Heart left ventricle (tissue), 16 donors: Measurements from ENCODE around the gene HMGN4. TPM values are rescaled to one million over a fixed set of nuclear protein-coding genes. Genes with fewer than 3 reads are reported as not detected.

ENCODE experiments used
- ATAC-seq, 4 donors: fragments of 200-7000 bp; cut with Tn5 transposase; one replicate each; pipeline ENCODE4 v1.9.1; 2020 to 2022; ENCODE audit warnings: moderate library complexity in 4 of 4, mild to moderate bottlenecking in 3 of 4, moderate number of reproducible peaks in 1 of 4
- DNase-seq, 5 donors: peaks; one replicate each; pipeline ENCODE4 v3.0.0-alpha.2; 2020
- H3K27ac ChIP-seq, 12 donors: fragments of 200-600 bp; sonication (generic) in 4 of 12; one replicate each; pipeline versions ENCODE4 v1.5.0 to v1.8.0; 2016 to 2022; ENCODE audit warnings: mild to moderate bottlenecking in 2 of 12
- H3K27me3 ChIP-seq, 9 donors: fragments of 200-600 bp; sonication (generic) in 2 of 9; one replicate each; pipeline versions ENCODE4 v1.5.1 to v1.8.0; 2016 to 2022; ENCODE audit warnings: mild to moderate bottlenecking in 3 of 9
- H3K36me3 ChIP-seq, 9 donors: fragments of 200-600 bp; sonication (generic) in 2 of 9; one replicate each; pipeline versions ENCODE4 v1.5.0 to v1.8.0; 2018 to 2022; ENCODE audit warnings: mild to moderate bottlenecking in 2 of 9
- H3K4me1 ChIP-seq, 12 donors: fragments of 200-600 bp; sonication (generic) in 4 of 12; one replicate each; pipeline versions ENCODE4 v1.5.0 to v1.8.0; 2016 to 2022; ENCODE audit warnings: mild to moderate bottlenecking in 3 of 12
- H3K4me3 ChIP-seq, 12 donors: fragments of 200-600 bp; sonication (generic) in 4 of 12; one replicate each; pipeline versions ENCODE4 v1.5.0 to v1.8.0; 2017 to 2022; ENCODE audit warnings: mild to moderate bottlenecking in 9 of 12, moderate library complexity in 4 of 12
- H3K9me3 ChIP-seq, 12 donors: fragments of 200-600 bp; sonication (generic) in 4 of 12; one replicate each; pipeline versions ENCODE4 v1.5.0 to v1.8.0; 2016 to 2022; ENCODE audit warnings: mild to moderate bottlenecking in 1 of 12
- CTCF ChIP-seq, 12 donors: fragments of 200-600 bp; sonication (generic) in 4 of 12; IDR thresholded peaks; one replicate each; pipeline versions ENCODE4 v1.5.0 to v1.8.0; 2018 to 2022; ENCODE audit warnings: antibody characterized with exemption in 12 of 12, mild to moderate bottlenecking in 5 of 12
- POLR2A ChIP-seq, 2 donors: fragments of 450-650 bp; IDR thresholded peaks; one replicate each; pipeline ENCODE4 v1.6.1; 2017; ENCODE audit warnings: antibody characterized with exemption in 2 of 2, mild to moderate bottlenecking in 2 of 2, moderate library complexity in 2 of 2
- WGBS, 4 donors: extraction: QIAGEN DNeasy Blood & Tissue Kit in 2 of 4; methylation state at CpG; one replicate each; pipeline versions ENCODE4 v1.1.5 to v1.1.7; 2013 to 2018; 5-methylcytosine and 5-hydroxymethylcytosine counted together
- intact Hi-C, 10 donors: fragments of 100-400 bp; cut with DNase I; formaldehyde crosslinking; loops; one replicate each; pipeline versions ENCODE4 v1.11.1 to v1.14.2; 2022
- polyA plus RNA-seq, 2 donors: library from polyadenylated mRNA; stranded (reverse); fragments of 200-250 nt; gene quantifications; one replicate each; pipeline ENCODE4 v1.2.3, GENCODE V29; 2013
- total RNA-seq, 9 donors: library from RNA; depleted of rRNA in 2 of 9; stranded (reverse); fragments of >200 nt in 2 of 9; fragmentation: NEBNext Ultra II Directional in 3 of 9; extraction: Animal tissue kit (Norgen Biotek cat#: 25700) in 3 of 9; gene quantifications; one replicate each; pipeline versions ENCODE4 v1.1.0 to v1.2.4, GENCODE V29; 2016 to 2023
- donor health status: ischemic (EF 13 %, LVEDD 7.1; RV severe dilation, severe dysfunction).
- donor health status: healthy with polysubstance abuse.
- donor health status: DM: no; HTN: yes; CAD: no.
- donor health status: DM: no; HTN: no; CAD: no.
- donor health status: ischemic (EF 25% LVEDD 6.9; RV normal size, moderate dysfunction).
- donor health status: ischemic (EF 25% LVEDD 5.7; RV mildly dilated, moderate dysfunction).
- donor health status: healthy.
- donor health status: DM: yes; HTN: yes; CAD: no.
- donor health status: ischemic (EF 35%, LVEDD 5.7; RV mildly dilated, moderate dysfunction).
- donor health status: nonischemic (EF 11% LVEDD 7.7; RV severe dilation, severe dysfunction).
- donor health status: DM: yes; HTN: yes; CAD: no.
- donor health status: PGD.
- donor health status: ischemic (EF 29% LVEDD 5.4; RV normal size, mild dysfunction).
- donor health status: nonischemic (EF 23%, LVEDD 6.1; RV moderate dilation, normal function).

Gene HMGN4
- total and polyA plus RNA-seq, 11 donors, result 5.8 to 52.8 (median 32.1) TPM

GRCh38 chr6:26531897-26532296, 6.3 kb upstream of the HMGN4 start:
- intact Hi-C loops, result loop anchor here in 5 of 10 donors (2.0 to 10.0 kb wide), 5 partner anchors 35 to 507 kb away; a partner anchor contains a TSS
- WGBS, 4 donors, result 92 to 100% (median 99%) methylated on average over 1 of the region's 1 CpG

GRCh38 chr6:26532699-26533531, 5.3 kb upstream of the HMGN4 start:
- intact Hi-C loops, result loop anchor here in 5 of 10 donors (2.0 to 10.0 kb wide), 5 partner anchors 34 to 508 kb away; a partner anchor contains a TSS
- peak overlapping the region; percentile 52 to 79 (median 68) for H3K4me3 ChIP-seq
- 1 to 2% (median 2%) methylated on average over 28 of the region's 28 CpGs for WGBS, 4 donors
- H3K4me1 ChIP-seq, result peaks cover 0 to 37% (median 15%) of the 10 kb centered on the region in 12 donors
- no peaks in the 10 kb centered on the region for H3K36me3 ChIP-seq
- H3K9me3 ChIP-seq, result no peaks in the 10 kb centered on the region
- H3K27me3 ChIP-seq, result no peaks in the 10 kb centered on the region
- TF ChIP-seq POLR2A (IDR thresholded peaks at IDR 0.05) (no peak), CTCF (IDR thresholded peaks at IDR 0.05) (no peak)
- ATAC-seq, result peak; percentile 40 to 80 (median 64)
- peak; percentile 81 to 89 (median 87) for DNase-seq
- H3K27ac ChIP-seq, result peak overlapping the region in 11 of 12 donors; percentile 58 to 88 (median 78)

More at GRCh38 chr6:26531897-26532296, 6.3 kb upstream of the HMGN4 start:
- TF ChIP-seq POLR2A (IDR thresholded peaks at IDR 0.05) (no peak), CTCF (IDR thresholded peaks at IDR 0.05) (no peak)
- Histone ChIP-seq H3K4me1 (peaks cover 0 to 35% (median 14%) of the 10 kb centered on the region in 12 donors), H3K27me3 (no peaks in the 10 kb centered on the region), H3K27ac (peak overlapping the region in 4 of 12 donors; percentile 78 to 88 (median 86)), H3K4me3 (no peak overlapping the region), H3K36me3 (no peaks in the 10 kb centered on the region), H3K9me3 (no peaks in the 10 kb centered on the region)
- no peak for DNase-seq
- ATAC-seq, result no peak

GRCh38 chr6:26533532-26533931, 4.6 kb upstream of the HMGN4 start:
- no peak for ATAC-seq
- Histone ChIP-seq H3K4me3 (peak overlapping the region; percentile 52 to 79 (median 68)), H3K27ac (peak overlapping the region in 11 of 12 donors; percentile 58 to 88 (median 78)), H3K4me1 (peaks cover 0 to 37% (median 15%) of the 10 kb centered on the region in 12 donors), H3K27me3 (no peaks in the 10 kb centered on the region), H3K9me3 (no peaks in the 10 kb centered on the region), H3K36me3 (no peaks in the 10 kb centered on the region)
- no peak for TF ChIP-seq POLR2A (IDR thresholded peaks at IDR 0.05)
- no peak for TF ChIP-seq CTCF (IDR thresholded peaks at IDR 0.05)
- 0 to 3% (median 0%) methylated on average over 1 of the region's 1 CpG for WGBS, 4 donors
- no peak for DNase-seq
- intact Hi-C loops, result loop anchor here in 5 of 10 donors (2.0 to 10.0 kb wide), 5 partner anchors 34 to 509 kb away; a partner anchor contains a TSS
